ENCODE measurements around the gene PIM3.
A peak's percentile ranks its signal among the peaks of the same experiment; 100 is the strongest.

Gene PIM3

DNA sequence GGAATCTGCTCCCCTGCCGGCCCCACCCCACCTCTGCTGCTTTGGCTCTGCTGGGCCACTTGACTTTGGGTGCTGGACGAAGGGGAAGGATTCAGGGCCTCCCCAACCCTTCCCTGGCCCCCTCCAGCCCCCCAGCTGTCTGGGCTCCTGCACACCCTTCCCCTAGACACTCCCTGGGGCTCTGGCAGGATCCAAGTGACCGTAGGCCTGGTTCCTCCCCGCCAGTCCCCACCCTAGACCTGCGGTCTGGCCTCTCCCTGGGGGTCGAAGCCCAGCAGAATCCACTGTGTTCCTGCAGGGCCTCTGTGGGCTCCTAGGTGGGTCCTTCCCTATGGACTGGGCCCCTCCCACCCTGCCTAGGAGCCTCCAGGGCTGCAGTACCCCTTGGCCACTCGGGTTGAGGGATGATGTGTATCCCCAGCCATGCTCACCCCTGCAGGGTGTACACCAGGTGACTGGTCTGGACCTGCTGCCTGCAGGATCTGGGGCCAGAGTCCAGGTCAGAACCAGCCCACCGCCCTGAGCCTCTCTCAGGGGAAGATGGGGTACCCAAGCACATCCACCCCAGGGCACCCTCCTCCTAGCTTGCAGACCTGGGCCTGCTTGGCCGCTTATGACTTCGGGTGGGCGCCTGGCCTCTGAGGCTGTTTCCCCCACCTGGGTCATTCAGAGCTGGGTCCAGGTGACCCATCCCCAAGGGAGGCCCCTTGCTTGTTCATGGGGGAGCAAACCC is 5.6 kb downstream of the PIM3 start:
- DNase-seq (ENCODE audit: extremely low read depth in 1 of 2, low read depth in 1 of 2), result no peak

GRCh38 chr22:49966774-49967705 is 6.5 kb downstream of the PIM3 start:
- no peak for DNase-seq (ENCODE audit: extremely low read depth in 1 of 2, low read depth in 1 of 2)

GRCh38 chr22:49967706-49968208 is 7.2 kb downstream of the PIM3 start:
- no peak for DNase-seq (ENCODE audit: extremely low read depth in 1 of 2, low read depth in 1 of 2)

DNA sequence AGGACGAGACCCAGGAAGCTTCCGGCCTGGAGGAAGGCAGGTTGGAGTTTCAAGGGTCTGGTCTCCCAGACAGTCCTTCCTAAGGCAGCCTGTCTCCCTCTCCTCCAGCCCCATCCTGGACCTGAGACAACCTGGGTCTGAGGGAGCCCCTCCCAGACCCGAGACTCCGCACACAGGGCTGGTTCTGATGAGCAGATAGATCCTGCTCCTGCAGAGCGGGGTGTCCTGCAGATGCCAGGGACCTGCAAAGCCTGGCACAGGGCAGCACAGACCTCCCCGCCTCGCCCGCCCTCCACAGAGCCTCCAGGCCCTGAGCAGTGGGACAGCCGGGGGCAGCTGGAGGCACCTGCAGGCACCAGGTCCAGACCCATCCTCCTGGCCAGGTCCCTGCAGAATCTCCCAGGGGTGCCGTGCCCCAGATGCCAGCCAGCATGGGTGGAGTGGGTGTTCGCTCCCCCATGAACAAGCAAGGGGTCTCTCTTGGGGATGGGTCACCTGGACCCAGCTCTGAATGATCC is 7.8 kb downstream of the PIM3 start:
- DNase-seq (ENCODE audit: extremely low read depth in 1 of 2, low read depth in 1 of 2), result no peak

DNA sequence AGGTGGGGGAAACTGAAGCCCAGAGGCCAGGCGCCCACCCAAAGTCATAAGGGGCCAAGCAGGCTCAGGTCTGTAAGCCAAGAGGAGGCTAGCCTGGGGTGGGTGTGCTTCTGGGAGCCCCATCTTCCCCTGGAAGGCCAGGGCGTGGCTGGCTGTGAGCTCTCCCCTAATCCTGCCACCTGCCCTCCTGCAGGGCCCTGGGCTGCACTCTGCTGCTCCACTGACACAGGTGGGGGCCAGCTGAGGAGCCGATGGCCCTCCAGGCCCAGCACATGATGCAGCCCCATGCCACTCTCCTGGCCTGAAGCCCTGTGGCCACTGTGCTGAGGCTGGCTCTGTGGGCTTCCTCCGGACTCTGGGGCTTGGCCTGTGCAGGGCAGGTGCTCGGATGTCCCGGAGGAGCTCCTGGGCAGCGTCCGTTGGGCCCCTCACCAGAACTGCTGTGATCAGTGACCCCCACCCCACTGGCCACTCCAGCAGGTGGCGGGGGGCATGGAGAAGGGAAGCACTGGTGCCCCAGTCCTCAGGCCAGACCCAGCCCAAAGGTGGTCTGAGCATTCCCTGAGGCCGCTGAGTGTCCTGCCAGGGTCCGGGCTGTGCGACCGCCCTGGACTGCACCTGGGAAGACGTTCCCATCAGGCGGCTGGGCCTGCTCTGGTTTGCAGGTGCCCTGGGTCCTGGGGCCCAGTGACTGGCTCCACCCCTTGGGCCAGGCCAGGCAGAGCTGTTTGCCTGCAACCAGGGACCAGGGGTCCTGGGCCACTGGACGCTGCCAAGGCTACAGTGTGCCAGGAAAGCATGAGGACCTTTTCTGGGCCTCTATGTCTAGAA is 8.5 kb downstream of the PIM3 start:
- DNase-seq (ENCODE audit: extremely low read depth in 1 of 2, low read depth in 1 of 2), result no peak

GRCh38 chr22:49969751-49970527 is 9.4 kb downstream of the PIM3 start:
- DNase-seq (ENCODE audit: extremely low read depth in 1 of 2, low read depth in 1 of 2), result no peak

- DNase-seq (ENCODE audit: extremely low read depth in 1 of 2, low read depth in 1 of 2), result peak; percentile 88 to 91
Measured at GRCh38 chr22:49970528-49971231, 10.1 kb downstream of the PIM3 start.

GRCh38 chr22:49971232-49972162 is 10.9 kb downstream of the PIM3 start:
- peak in 1 of 2 donors; percentile 50 for DNase-seq (ENCODE audit: extremely low read depth in 1 of 2, low read depth in 1 of 2)

- no peak for DNase-seq (ENCODE audit: extremely low read depth in 1 of 2, low read depth in 1 of 2)
Measured at GRCh38 chr22:49972163-49973017, 11.8 kb downstream of the PIM3 start.

GRCh38 chr22:49973018-49973961 is 12.7 kb downstream of the PIM3 start:
- DNase-seq (ENCODE audit: extremely low read depth in 1 of 2, low read depth in 1 of 2), result no peak

DNA sequence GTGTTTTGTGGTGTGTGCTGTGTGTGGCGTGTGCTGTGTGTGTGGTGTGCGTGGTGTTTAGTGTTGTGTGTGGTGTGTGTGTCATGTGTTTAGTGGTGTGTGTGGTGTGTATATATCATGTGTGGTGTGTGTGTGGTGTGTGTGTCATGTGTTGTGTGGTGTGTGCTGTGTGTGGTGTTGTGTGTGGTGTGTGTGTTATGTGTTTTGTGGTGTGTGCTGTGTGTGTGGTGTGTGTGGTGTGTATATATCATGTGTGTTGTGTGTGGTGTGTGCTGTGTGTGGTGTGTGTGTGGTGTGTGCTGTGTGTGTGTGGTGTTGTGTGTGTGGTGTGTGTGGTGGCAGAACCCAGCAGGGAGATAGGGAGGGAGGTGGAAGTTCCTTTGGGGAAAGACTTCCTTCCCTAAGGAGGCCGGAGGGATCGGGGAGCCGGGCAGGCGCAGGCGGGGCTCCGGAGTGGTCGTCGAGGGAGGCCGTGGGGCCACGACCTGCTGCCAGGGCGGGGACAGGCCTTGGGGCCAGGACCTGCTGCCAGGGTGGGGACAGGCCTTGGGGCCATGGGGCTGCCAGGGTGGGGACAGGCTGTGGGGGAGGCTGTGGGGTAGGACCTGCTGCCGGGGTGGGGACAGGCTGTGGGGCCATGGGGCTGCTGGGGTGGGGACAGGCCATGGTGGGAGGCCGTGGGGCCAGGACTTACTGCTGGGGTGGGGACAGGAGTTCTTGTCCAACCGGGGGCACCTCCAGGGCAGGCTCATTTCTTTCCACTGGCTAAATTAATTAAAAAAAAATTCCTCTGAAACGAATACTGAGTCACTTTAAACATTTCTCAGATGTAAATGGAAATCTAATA is 15.2 kb downstream of the PIM3 start:
- no peak for DNase-seq (ENCODE audit: extremely low read depth in 1 of 2, low read depth in 1 of 2)

- DNase-seq (ENCODE audit: extremely low read depth in 1 of 2, low read depth in 1 of 2), result no peak
Measured at GRCh38 chr22:49976439-49977175, 16.0 kb downstream of the PIM3 start.

DNA sequence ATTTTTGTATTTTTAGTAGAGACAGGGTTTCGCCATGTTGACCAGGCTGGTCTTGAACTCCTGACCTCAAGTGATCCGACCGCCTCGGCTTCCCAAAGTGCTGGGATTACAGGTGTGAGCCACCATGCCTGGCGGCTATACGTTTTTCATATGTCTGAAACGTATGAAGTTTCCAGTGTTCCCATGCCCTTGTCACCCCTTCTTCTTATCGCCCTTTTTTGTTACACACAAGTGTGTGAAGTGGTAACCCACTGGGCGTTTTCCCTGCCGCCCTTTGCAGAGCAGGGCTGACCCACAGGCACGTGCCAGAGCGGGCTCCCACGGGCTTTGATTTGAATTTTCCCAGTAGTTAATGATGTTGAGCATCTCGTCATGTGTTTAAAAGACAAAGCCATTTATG is 17.0 kb downstream of the PIM3 start:
- DNase-seq (ENCODE audit: extremely low read depth in 1 of 2, low read depth in 1 of 2), result no peak

DNA sequence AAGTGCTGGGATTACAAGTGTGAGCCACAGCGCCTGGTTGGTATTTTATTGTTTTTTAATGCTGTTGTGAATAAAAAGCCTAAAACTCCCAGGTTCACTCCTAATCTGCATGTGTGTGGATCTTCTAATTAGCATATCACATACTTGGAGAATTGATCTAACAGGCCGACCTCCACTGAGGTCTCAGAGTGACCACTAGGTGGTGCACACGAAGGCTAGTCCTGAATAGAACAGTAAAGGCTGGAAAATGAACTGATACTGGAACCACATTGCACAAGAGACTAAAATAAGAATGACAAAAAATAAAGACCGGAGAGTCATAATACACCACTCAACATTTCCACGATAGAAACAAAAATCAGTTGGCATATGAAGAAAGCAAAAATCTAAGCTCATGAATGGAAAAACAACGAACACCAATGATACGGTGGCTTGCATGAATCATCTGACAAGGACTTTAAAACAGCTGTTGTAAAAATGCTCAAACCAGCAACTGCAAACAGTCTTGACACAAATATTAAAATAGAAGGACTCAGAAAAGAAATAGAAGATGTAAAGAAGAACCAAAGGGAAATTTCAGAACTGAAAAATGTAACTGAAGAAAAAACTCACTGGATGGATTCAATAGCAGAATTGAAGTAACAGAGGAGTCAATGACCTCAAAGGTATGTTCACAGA is 19.2 kb downstream of the PIM3 start:
- DNase-seq (ENCODE audit: extremely low read depth in 1 of 2, low read depth in 1 of 2), result no peak
